DMS79 treated with DMSO at 0.1 percent for 48 hours (cell line): ENCODE data around the gene CLECL1.

Experiments
- DNase-seq: peaks from one replicate; lab custom pipeline; 2025; lab: John Stamatoyannopoulos, UW

Gene CLECL1

DNA sequence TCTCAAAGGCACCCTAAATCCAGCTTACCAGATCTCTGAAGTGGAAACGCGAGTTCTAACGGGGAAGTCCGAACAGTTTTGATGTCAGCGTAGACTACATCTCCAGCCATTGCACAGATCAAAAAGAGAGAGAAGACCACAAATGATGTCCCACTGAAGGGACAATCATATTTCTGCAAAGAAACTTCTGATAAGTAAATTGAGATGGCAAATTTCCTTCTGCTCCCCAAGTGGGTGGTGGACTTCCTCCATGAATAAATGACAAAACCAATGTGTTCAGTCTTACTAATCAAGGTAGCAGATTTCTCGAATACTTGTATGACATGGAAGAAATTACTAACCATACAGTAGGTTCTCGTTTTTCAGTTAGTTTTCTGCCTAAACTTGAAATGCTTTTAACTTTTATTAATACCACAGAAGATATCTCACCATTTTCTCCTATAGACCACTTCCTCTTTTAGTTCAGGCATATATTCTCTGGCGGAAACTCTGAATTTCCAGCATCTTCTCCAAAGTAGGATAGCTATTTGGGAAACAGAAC is at the start of gene CLECL1:
Gene CLECL1 (minus strand): TSS at position 177 of the 541 bp plus-strand sequence.
- no peak for DNase-seq

- DNase-seq, result no peak
Measured at GRCh38 chr12:9781360-9781759, 48.5 kb upstream of the CLECL1 start.

DNA sequence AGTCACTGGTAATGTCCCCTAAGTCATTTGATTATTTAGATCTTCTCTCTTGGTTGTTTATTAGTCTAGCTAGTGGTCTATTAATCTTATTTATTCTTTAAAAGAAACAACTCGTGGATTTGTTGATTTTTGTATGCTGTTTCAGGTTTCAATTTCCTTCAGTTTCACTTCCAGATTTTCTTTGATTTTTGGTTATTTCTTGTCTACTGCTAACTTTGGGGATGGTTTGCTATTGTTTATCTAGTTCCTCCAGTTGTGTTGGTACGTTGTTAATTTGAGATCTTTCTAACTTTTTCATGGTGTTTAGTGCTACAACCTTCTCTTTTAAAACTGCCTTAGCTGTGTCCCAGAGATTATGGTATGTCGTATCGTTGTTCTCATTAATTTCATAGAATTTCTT is 46.3 kb upstream of the CLECL1 start:
- DNase-seq, result no peak

- DNase-seq, result no peak
Measured at GRCh38 chr12:9776781-9777180, 43.9 kb upstream of the CLECL1 start.

DNA sequence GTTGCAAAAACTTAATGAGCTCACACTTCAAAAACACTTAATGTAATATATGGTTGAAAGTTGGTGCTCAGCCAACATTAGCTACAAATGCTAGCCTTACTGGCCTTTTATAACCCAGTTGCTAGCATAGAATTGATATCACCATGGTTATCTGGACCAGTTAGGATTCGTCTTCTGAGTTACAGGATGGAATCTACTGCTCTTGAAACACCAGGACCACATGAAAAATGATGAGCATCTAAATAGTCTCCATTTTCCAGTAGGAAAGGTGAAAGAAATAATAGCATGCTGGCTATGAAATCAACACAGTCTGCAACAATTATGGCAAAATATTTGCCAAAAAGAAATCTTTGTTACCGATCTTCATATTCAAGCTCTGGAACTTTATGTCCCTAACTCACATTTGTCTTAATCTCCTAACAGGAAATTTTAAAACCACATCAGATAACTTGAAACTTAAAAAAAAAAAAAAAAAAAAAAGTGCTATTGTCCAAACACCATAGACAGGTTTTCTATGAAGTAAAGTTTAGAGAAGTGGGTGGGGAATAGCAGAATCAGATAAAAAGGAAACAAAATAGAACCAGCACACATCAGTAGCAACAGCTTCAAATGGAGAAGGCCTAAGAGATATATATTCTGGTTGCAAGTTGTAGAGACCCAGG is 40.5 kb upstream of the CLECL1 start:
- no peak for DNase-seq

DNA sequence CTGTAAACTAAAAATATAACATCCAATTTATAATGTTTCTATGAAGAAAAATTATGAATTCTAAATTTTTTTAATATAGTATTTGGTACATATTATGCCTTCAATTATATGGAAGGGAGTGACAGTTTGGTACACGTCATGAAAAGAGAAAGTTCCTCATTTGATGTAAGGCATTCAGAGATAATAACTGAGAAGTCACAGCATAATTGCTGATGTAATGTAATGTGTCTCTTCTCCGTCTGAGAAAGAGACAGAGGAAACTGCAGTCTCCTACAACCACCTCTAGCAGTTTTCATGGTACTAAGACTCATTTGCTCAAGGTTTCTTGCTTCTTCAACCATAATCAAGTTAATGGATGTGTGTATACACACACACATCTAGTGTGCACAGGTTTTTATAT is 30.1 kb upstream of the CLECL1 start:
- no peak for DNase-seq

DNA sequence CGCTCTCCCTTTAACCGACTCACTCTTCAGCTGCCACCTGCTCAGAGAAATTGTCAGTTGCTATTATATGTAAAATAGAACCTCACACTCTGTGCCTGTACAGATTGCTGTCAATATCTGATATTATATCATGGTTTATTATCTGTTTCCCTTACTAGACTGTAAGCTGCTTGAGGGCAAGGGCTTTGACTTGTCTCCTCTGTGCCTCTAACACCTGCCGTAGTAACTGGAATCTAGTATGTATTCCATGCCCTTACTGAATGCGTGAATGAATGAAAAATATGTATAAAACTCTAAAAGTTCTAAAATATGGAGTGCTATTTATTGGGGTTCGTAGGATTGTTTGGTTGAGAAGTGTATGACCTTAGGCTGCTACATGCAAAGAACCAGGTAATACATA is 29.5 kb upstream of the CLECL1 start:
- no peak for DNase-seq

DNA sequence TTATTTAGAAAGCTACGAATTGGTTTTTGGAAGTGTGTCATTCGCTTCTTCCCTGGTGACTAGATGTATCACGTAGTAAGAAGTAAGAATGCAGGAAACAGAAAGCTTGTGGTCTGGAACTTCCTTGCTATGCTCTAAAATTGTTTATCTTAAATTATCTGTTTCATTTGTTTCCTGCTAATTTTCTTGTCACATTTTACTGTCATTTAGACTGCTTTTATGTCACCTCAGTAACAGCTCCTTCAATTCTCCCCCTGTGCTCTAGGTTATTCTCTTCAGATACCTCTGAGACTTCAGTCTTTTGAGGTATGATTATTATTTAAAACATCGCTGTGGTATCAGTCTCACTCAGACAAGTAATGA is 28.5 kb upstream of the CLECL1 start:
- DNase-seq, result no peak

GRCh38 chr12:9760699-9761418 is 28.0 kb upstream of the CLECL1 start, which contains the start of gene CD69:
Gene CD69, minus strand, starts transcription at chr12:9760901. Its CDS starts 81 bp downstream, at chr12:9760820.
- DNase-seq, result no peak

- DNase-seq, result no peak
Measured at GRCh38 chr12:9760120-9760519, 27.2 kb upstream of the CLECL1 start.

DNA sequence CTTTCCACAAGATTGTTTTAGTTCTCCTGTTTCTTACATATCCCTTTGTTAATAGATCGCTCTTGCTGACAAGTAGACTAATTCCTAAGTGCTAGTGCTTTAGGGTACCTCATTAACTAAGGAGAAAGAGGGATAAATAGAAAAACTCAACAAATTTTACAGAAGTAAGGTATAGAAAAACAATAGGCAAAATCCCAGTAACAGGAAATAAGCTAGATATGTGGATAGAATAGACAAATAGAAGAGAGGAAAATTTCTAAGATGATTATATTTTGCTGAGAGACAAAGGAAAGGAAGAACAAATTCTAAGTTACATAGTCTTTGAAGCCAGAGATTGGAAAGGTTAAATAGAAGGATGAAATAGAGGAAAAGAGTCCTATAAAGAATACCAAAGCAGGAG is 26.8 kb upstream of the CLECL1 start:
- no peak for DNase-seq

- no peak for DNase-seq
Measured at GRCh38 chr12:9758119-9758518, 25.2 kb upstream of the CLECL1 start.

DNA sequence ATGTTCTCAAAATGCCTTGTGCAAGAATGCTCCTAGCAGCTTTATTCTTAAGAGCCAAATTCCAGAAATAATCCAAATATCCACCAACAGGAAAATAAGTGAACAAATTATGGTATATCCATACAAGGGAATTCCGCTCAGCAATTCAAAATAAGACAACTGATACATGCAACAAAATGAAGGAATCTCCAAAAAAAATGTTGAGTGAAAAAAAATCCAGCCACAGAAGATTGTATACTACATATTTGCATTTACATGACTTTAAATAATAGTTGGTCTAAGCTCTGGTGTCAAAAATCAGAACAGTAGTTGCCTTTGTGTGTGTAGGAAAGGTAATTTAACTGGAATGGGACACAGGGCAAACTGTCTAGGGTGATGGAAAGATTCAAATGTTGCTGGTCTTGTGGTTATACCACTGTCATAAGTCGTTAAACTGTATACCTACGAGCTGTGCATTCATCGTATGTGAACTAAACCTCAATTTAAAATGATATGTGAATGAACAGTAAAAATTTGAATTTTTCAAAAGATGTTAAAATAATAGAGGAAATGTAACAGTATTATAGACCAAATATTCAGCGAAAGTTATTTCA is 24.6 kb upstream of the CLECL1 start:
- no peak for DNase-seq

GRCh38 chr12:9756706-9757105 is 23.8 kb upstream of the CLECL1 start:
- no peak for DNase-seq

GRCh38 chr12:9756170-9756569 is 23.3 kb upstream of the CLECL1 start:
- DNase-seq, result no peak

GRCh38 chr12:9755567-9755966 is 22.7 kb upstream of the CLECL1 start:
- no peak for DNase-seq

- no peak for DNase-seq
Measured at GRCh38 chr12:9755035-9755434, 22.1 kb upstream of the CLECL1 start.

GRCh38 chr12:9754099-9754927 is 21.4 kb upstream of the CLECL1 start:
- no peak for DNase-seq

DNA sequence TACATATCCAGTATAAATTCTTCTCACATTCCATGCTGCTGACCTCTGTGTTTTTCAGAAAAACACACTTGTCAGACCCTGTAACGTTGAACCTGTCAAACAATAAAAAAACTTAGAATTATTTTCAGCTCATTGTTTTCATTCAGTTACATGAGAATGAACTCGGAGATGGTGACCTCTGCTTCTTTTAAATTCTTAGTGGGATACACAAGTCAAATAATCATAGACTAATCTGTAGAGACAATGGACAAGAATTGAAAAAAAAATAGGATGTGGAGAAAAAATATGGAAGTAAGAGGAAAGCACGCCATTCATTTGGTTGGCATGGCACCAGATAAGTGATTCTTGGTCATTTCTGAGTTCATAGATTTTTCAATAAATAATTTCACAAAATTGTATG is 20.6 kb upstream of the CLECL1 start:
- DNase-seq, result no peak

- DNase-seq, result no peak
Measured at GRCh38 chr12:9753073-9753472, 20.2 kb upstream of the CLECL1 start.

DNA sequence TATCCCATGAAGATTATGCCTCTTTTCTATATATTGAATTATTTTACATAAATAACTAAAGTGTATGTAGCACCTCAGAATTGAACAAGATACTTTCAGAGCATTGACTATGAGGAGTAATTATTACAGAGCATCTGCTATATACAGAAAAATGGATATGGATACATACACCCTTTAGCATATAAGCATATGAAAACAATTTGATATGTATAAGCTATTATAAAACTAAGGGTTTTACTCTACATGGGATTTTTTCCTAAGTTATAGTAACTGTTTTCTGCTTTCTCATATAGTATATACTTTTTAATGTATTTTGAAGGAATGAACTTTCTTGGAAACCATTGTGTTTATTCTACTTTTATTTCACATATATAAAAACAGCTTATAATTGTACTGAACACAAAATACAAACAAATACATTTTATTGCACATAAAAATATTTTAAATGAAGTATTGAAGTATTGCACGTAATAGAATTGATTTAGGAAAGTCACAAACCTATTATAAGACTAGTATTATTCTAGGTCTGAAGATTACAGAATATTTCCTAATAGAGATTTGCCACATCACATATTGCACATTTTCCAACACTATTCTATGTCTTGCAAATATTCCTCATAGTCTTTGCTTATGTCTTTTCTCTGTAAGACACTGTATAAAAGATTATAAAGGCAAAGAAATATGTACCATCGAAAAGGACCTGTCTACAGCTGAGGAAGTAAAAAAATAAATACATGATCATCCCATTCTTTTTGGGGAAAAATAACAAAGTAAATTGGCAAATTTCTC is 19.4 kb upstream of the CLECL1 start:
- DNase-seq, result no peak
